Measurements from ENCODE around the gene C4orf17. TPM values are rescaled to one million over a fixed set of nuclear protein-coding genes. Genes with fewer than 3 reads are reported as not detected.

The C4orf17 gene
- polyA plus RNA-seq, 4 donors = 0.08 to 0.09 TPM; not detected in 2

DNA sequence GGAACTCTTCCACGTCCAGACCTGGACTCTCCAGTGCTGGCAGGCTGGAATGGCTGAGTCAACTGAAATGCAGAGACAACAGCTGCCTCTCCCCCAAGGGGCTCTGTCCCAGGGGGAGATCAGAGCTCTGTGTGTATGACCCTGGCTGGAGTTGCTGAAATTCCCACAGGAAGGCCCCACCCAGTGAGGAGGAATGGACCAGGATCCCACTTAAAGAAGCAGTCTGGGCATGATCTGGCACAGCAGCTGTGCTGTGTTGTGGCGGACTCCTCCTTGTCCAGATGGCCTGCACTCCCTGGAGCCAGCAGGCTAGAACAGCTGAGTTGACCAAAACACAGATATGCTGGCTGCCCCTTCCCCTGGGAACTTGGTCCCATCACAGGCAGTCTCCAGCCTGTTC lies 25.4 kb downstream of the C4orf17 start:
- no peak for DNase-seq (ENCODE audit: low read depth in 4 of 4, low spot score in 3 of 4)

DNA sequence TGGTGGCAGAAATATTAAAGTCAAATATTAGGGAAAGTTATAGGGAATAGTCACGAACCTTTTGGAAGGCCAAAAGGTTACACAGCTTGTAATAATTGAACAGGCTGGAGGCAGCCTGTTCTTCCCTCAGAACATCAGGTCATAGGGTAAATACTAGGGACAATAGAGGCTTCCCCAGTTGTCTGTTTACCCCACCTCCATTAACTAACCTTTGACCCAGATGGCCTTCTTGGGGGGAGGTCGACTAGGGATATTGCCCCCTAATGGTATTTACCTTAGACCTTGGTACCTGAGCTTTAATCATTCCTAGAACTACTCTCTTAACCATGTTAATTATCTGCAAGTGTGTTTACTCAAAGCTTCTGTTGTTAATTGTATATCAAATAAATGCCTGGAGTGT lies 26.0 kb downstream of the C4orf17 start:
- no peak for DNase-seq (ENCODE audit: low read depth in 4 of 4, low spot score in 3 of 4)

DNA sequence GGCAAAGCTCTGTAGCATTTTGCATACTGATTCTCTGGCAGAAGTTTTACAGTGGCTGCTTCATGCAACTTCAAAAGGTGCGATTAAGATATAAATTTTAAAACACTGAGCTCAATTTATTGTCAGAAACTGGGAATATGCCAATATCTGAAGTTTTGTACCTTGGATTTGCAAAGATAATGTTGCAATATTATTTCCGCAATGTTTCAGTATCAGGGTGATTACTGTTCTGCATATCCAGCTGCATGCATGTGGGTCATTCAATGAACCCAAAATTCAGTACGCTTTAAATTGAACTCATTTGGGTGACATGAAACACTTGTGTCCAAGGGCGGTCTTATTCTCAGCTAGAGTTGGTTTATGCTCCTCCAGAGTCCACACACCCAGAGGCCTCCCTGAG lies 26.9 kb downstream of the C4orf17 start:
- DNase-seq (ENCODE audit: low read depth in 4 of 4, low spot score in 3 of 4) = no peak

DNA sequence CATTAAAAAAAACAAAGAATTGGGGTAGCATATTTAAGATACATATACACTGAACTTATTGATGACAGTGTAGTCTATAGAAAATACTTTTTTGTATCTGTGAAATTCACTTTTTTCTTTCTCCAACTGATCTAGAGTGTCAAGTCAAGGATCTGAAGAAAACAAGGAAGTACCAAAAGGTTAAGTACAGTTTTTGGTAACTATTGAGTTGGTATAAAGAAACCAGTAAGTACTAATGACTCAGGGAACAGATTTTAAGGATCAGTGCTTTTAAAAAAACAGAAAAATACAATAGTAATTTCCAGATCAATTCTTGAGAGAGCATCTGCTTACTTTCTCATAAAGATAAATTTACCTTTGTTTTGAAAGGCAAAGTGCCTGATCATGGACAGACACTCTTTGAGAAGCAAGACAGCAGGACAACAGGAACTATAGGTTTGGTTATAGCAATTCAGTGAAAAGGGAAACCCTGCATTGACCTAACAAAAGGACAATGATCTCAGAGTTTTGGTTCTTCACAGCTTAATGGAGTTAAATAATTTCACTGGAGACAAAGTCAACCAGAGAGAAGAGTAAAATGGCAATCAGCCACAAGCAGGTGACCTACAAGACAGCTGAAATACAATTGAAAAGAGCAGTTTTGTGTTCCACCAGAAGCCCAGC lies 29.6 kb downstream of the C4orf17 start:
- DNase-seq (ENCODE audit: low read depth in 4 of 4, low spot score in 3 of 4) = no peak

DNA sequence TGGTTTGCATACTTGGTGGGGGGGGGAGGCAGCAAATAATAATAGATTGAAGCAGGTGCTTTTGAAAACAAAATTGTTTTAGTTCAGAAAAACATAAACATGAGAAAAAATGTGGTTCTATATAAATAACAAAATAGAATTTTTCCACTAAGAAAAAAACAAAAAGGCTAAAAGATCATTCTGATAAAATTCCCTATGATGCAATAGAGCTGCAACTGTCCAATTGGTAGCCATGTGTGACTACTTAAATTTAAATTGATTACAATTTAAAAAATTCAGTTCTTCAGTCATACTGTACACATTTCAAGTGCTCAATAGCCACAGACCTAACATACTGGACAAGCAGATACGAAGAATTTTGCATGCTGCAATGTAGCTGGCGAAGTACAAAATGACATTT lies 42.1 kb downstream of the C4orf17 start:
- no peak for DNase-seq (ENCODE audit: low read depth in 4 of 4, low spot score in 3 of 4)

DNA sequence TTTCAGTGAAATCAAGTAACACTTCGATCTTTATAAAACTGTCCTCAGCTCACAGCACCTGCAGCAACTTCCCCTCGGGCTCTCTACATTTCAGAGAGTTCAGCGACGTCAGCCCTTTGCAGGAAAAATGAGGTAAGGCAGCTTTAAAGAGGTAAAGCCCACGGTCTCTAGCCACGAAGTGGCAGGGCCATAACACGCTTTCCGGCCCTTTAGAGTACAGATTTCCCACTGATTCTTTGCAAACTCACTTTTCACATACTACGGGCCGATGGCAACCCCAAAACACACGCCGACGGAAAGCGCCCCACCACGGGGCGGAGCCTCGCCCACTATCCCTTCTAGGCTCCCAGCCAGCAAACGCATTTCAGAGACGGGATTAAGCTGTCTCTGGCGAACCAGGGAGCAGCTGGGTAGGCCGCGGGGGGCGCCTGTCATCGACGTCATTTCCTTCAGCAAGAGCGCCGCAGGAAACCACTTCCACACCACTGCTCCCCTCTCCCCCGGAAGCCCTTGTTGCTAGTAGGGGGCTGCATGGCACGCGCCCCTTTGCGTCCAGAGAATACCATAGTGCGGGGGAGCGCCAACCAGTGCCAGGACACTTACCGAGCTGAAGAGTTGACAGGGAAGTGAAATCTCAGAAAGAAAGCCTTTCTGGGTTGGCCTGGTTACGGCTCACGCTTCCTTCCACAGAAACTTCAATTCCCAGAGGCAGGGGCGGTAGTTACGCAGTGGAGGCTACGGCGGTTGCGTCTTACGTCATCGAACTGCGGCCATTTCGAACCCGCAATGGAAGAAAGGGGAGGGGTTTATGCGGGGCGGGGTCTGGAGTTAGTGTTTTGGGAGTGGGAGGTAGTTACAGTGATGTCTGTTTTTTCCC lies 52.7 kb downstream of the C4orf17 start, which contains the start of gene TRMT10A:
Gene TRMT10A, minus strand, starts transcription at position 730 of the 877 bp plus-strand sequence. CDS start 4,701 bp downstream, outside the sequence.
- DNase-seq (ENCODE audit: low read depth in 4 of 4, low spot score in 3 of 4) = peak; percentile 94 to 98 (median 96)

DNA sequence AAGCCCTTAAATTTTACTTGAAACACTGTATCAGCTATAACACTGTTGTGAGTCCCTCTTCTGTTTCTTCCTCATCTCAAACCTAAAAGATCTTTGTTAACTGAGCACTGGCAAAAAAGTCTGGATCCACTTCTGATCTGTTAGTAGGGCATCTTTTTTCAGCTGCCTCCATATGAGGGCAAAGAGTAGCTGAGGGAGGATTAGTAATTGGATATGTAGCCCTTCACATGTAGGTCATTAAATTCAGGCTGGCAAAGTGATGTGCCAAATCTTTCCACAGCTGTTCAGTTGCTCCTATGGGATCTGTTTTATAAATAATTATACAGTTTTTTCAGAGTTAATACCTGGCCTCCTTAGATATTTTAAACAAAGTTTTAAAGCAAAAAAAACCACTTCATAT lies 54.1 kb downstream of the C4orf17 start:
- no peak for DNase-seq (ENCODE audit: low read depth in 4 of 4, low spot score in 3 of 4)

DNA sequence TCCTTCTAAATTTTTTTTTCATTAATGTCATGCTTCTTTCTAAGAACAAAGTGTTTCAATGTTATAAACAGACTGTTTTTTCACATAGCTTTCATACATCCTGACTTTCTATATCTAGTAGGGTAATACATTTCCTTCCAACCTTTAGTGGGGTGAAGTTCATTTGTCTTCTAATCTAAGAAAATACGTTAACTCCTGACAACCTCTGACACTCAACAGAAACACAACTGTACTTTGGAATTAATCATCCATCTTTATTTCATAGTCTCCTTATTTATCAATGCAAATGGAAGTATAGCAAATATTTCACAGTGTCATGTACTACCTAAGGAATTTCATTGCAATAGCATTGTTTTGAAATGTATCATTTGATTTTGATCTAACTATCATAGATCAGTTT lies 61.1 kb downstream of the C4orf17 start:
- no peak for DNase-seq (ENCODE audit: low read depth in 4 of 4, low spot score in 3 of 4)

DNA sequence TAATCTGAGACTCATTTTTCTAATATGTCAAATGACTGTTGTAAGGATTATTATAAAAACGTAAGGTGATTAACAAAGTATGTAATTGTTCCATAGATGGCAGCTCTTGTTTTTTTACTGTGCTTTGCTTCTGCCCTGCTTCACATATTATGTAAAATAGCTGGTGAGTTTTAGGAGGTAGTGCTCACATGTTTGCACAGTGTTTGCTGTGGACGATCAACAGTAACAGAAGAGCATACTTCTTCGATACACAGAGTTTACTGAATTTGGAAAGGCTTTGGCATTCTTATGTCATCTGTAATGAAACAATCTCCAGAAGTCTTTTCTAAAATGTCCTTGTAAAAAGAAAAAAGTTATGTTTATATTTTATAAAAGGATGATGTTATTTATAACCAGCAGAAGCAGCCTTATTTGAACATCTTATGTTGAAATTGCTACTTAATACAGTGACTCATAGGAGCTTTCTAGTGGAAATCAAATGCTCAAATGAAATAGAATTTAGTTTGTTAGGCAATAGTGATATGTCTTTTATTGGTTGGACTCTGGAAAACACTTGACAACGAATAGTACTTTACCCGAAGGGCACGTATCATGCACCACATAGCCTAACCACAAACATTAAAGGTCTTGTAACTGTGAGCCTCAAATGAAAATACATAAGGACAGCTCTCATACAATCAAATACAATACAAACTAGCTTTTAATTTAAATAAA lies 61.9 kb downstream of the C4orf17 start:
- DNase-seq (ENCODE audit: low read depth in 4 of 4, low spot score in 3 of 4) = no peak

DNA sequence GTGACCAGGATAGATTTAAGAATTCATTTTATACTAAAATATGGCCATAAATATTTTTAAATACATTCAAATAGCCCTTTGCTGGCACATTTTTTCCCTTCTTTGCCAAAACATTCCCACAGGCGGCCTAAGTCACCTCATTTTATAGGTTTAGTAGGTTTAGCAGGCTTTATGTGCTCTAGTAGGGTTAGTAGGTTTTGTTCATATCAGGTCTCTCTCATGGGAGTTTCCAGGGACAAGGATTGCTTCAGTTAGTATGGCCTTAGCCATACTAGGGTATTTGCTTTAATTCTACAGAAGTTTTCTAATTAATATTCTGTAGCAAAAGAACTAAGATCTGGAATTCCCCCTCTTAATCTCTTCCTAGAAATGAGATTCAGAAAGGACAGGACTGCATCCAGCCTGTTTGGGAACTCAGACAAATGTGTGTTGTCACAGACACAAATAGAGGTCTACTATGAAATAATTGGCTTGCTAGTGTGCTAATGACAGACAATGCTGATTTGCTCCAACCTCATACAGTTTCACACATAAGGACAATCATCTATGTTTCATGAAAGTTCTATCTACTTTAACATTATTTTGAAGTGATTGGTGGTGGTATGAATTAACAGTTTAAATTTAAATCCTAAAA lies 63.0 kb downstream of the C4orf17 start:
- DNase-seq (ENCODE audit: low read depth in 4 of 4, low spot score in 3 of 4) = no peak

DNA sequence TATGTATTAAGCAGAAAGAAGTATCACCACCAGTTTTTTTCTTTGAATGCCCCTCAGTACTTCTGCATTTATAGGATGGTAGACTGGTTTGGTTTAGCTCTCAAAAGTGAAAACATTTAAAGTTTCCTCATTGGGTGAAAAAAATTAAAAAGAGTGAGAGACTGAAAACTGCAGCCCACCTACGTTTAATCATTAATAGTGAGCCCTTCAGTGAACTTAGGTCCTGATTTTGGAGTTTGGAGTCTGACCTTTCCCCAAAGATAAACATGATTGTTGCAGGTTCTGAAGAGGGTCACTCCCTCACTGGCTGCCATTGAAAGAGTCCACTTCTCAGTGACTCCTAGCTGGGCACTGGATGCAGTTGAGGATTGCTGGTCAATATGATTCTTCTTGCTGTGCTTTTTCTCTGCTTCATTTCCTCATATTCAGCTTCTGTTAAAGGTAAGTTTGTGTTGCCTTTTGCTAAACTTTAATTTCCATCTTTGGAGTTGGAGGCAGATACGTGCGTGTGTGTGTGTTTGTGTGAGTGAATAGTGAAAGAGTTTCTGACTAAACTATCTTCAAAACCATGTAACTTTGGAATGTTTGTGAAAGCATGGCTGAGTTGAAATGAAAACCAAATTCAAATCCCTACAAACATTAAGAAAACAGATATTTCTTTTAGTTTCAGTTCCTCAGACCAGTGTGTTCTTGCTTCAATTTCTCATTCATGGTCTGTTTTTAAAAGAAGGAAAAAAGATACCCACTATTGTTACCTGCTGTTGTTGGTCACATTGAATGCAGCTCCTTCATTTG lies 63.9 kb downstream of the C4orf17 start, which contains the start of gene MTTP:
Gene MTTP, plus strand, starts transcription at position 295 of the 795 bp plus-strand sequence. Its CDS starts 86 bp downstream, at position 381.
- no peak for DNase-seq (ENCODE audit: low read depth in 4 of 4, low spot score in 3 of 4)

DNA sequence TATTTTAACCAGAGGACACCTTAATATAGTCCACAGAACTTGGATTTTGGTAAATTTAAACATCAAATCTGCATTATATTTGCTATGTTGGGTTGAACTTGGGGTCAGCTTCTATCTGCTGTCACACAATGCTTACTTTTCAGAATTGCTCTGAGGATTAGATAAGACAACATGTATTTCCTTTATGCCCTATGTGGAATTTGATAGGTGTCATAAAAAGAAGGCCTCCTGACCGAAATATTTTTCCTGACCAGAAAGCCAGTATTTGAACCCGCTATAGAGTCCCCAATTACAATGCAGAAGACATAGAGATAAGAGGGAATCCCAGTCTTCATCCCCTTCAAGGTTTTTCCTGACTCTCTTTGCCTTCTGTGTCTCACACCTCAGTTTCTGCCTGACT lies 67.9 kb downstream of the C4orf17 start:
- no peak for DNase-seq (ENCODE audit: low read depth in 4 of 4, low spot score in 3 of 4)

DNA sequence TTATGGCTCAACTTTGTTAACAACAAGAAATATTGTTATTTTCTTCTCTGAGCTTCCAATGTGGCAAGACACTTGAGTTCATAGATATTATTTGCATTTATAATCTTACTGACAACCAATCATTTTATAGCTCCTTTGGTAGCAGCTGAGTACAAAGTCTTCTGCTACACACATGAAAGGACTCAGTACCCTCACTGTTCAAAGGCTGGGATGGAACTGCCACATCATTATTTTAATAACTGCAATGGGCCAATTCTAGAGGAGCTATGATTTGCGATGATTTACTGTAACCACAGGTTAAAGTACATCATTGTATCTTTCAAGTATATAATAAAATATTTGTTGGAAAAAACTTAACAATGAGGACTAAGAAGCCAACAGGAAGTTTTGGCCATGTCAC lies 74.7 kb downstream of the C4orf17 start:
- no peak for DNase-seq (ENCODE audit: low read depth in 4 of 4, low spot score in 3 of 4)

DNA sequence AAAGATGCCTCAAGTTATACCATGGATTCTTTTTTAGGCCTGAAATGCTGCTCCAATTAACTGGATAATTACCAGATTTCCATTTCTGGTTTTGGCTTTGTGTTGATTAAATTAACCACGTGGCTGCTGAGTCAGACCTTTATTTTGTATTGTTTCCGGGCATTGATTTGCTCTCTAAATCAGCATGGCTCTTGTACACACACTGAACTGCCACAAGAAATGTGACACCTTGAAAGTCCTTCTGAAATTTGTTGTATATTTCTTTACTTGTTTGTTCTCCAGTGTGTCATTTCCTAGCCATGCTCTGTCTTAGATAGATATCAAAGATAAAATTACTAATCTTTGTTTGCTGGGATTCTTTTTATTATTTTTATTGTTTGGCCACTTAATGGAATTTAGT lies 75.5 kb downstream of the C4orf17 start:
- DNase-seq (ENCODE audit: low read depth in 4 of 4, low spot score in 3 of 4) = no peak

DNA sequence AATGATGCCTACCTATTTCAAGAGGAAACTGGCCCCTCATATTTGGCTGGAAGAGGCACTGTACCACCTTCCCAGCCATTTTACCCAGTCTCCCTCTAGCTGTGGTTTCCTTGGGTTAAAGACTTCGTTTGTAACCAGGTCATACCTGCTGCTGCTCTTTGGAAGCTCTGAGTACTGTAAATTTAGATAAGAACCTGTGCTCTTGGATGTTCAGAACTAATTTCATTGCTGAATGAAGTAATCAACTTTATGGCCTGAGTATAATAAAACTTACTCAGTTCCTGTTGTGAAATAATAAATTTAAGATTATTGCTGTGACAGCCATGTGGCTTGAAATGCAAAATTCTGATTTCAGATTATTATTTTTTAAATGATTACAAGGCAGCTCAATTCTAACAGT lies 76.0 kb downstream of the C4orf17 start:
- DNase-seq (ENCODE audit: low read depth in 4 of 4, low spot score in 3 of 4) = no peak

DNA sequence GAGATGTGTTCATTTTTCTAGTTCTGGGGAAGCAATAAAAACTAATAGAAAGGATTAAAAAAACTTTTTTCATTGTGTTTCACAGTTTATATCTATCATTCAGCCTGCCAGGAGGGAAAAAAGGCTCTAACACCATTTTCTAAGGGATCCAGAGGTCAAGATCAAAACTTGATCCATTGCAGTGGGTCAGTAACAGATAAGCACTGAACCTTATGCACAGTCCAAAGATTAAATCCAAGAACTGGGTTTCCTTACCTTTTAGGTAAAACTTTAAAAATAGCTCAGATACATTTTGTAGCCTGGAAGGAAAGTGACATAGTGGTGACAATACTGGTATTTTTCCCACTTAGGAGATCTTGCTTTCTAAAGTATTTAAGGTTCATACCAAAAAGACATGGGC lies 76.5 kb downstream of the C4orf17 start:
- DNase-seq (ENCODE audit: low read depth in 4 of 4, low spot score in 3 of 4) = no peak

DNA sequence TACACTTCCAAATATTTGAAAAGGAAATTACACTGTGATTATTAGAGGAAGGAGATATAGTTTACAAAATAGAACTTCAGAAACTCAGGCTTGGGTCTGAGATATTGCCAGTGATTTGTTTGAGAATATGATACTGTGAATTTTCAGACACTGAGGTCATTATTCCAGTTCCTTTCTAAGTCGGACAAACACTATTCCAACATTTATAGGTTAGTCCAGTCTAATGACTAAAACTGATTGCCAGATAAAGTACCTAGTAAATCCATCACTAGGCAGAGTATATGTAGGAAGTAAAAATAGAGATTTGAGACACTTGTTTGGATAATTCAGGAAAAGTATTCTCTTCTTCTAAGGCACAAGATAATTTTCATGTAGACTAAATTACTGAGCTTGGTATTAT lies 77.0 kb downstream of the C4orf17 start:
- DNase-seq (ENCODE audit: low read depth in 4 of 4, low spot score in 3 of 4) = no peak

DNA sequence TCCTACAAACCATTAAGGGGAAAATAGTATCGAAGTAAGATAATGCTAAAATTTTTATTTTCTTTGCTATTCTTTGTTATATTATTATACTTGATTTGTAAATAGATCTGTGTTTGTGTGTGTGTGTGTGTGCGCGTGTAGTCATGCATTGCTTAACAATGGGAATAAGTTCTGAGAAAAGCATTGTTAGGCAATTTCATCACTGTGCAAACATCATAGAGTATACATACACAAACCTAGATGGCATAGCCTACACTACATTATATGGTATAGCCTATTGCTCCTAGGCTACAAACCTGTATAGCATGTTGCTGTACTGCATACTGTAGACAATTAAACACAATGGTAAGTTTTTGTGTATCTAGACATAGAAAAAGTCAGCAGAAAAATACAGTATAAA lies 80.9 kb downstream of the C4orf17 start:
- DNase-seq (ENCODE audit: low read depth in 4 of 4, low spot score in 3 of 4) = no peak
